ENCODE results near the gene MYO5B. TPM values are rescaled to one million over a fixed set of nuclear protein-coding genes. Genes with fewer than 3 reads are reported as not detected.

MYO5B gene
- total and polyA plus RNA-seq, 9 of the 15 experiments (the other 6 are each of a cell fraction or from before 2014, with no cell fraction given), result 0.07 to 0.42 (median 0.28) TPM

DNA sequence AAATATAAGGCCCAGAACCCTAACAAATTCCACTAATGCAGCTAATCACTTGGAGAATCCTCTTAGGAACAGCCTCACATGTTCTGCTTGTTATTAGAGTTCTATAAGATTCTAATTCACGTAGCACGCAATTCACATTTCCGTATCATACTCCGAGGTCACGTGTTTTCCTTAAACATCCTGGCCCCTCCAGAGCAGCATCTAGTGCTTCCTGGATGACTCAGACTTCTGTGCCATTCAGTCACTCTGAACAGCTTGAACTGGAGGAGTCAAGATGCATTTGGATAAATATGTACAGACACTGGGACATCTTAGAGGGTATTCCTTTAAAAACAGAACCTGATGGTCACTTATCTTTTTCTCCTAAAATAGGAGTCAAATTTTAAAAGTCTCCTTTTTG lies 156.5 kb downstream of the MYO5B start (continued):
- TF ChIP-seq, protein P1, sequence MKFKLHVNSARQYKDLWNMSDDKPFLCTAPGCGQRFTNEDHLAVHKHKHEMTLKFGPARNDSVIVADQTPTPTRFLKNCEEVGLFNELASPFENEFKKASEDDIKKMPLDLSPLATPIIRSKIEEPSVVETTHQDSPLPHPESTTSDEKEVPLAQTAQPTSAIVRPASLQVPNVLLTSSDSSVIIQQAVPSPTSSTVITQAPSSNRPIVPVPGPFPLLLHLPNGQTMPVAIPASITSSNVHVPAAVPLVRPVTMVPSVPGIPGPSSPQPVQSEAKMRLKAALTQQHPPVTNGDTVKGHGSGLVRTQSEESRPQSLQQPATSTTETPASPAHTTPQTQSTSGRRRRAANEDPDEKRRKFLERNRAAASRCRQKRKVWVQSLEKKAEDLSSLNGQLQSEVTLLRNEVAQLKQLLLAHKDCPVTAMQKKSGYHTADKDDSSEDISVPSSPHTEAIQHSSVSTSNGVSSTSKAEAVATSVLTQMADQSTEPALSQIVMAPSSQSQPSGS (CRISPR knock-in tag; IDR thresholded peaks at IDR 0.05), result no peak
- TF ChIP-seq, protein P2, sequence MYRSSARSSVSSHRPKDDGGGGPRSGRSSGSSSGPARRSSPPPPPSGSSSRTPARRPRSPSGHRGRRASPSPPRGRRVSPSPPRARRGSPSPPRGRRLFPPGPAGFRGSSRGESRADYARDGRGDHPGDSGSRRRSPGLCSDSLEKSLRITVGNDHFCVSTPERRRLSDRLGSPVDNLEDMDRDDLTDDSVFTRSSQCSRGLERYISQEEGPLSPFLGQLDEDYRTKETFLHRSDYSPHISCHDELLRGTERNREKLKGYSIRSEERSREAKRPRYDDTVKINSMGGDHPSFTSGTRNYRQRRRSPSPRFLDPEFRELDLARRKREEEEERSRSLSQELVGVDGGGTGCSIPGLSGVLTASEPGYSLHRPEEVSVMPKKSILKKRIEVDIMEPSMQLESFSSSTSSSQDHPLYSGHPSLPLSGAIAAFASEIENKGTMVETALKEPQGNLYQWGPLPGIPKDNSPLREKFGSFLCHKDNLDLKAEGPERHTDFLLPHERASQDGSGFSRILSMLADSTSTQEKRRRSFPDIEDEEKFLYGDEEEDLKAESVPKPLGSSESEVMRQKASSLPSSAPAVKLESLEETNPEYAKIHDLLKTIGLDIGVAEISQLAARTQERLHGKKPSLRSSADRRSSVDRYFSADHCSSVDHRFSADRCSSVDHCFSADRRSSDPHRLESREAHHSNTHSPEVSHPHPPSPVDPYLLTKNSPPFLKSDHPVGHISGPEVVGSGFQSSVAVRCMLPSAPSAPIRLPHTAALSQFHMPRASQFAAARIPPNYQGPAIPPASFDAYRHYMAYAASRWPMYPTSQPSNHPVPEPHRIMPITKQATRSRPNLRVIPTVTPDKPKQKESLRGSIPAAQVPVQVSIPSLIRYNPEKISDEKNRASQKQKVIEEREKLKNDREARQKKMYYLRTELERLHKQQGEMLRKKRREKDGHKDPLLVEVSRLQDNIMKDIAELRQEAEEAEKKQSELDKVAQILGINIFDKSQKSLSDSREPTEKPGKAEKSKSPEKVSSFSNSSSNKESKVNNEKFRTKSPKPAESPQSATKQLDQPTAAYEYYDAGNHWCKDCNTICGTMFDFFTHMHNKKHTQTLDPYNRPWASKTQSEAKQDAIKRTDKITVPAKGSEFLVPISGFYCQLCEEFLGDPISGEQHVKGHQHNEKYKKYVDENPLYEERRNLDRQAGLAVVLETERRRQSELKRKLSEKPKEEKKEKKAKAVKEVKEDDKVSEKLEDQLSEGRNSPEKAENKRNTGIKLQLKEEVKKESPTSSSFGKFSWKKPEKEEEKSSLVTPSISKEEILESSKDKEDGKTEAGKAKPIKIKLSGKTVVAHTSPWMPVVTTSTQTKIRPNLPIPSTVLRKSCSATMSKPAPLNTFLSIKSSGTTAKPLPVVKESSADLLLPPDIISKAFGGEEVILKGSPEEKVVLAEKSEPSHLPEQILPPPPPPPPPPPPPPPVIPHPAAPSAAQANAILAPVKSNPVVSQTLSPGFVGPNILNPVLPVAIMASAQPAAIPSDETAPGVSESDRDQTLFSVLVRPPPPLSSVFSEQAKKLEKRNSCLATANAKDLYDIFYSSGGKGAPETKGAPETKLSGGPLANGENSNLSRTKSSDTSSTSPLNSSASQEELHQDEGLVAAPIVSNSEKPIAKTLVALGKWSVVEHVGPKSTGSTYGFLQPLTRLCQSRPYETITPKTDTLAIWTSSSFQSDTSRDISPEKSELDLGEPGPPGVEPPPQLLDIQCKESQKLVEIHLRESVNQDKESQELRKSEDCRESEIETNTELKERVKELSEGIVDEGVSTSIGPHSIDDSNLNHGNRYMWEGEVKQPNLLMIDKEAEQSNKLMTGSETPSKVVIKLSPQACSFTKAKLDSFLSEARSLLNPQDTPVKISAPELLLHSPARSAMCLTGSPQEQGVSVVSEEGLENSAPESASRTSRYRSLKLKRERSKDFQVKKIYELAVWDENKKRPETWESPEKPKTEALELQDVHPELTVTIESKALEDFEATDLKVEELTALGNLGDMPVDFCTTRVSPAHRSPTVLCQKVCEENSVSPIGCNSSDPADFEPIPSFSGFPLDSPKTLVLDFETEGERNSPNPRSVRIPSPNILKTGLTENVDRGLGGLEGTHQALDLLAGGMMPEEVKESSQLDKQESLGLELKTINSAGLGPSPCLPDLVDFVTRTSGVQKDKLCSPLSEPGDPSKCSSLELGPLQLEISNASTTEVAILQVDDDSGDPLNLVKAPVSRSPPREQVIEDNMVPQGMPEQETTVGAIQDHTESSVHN (IDR thresholded peaks at IDR 0.05; ENCODE audit: borderline replicate concordance in 1 of 2, low read depth in 1 of 2), result no peak
- TF ChIP-seq NFRKB (IDR thresholded peaks at IDR 0.05; ENCODE audit: low read depth) (no peak), ZNF347 (CRISPR knock-in tag; IDR thresholded peaks at IDR 0.05; ENCODE audit: low read depth) (no peak), ZNF551 (CRISPR knock-in tag; IDR thresholded peaks at IDR 0.05) (no peak), BRD4 (IDR thresholded peaks at IDR 0.05) (no peak), ZNF146 (CRISPR knock-in tag; IDR thresholded peaks at IDR 0.05; ENCODE audit: unreplicated experiment) (no peak), OTX1 (CRISPR knock-in tag; IDR thresholded peaks at IDR 0.05) (no peak), ZNF384 (IDR thresholded peaks at IDR 0.05; ENCODE audit: low read depth, low read length) (no peak), GATAD2B (IDR thresholded peaks at IDR 0.05; ENCODE audit: borderline replicate concordance) (no peak)
- TF ChIP-seq, protein P3, sequence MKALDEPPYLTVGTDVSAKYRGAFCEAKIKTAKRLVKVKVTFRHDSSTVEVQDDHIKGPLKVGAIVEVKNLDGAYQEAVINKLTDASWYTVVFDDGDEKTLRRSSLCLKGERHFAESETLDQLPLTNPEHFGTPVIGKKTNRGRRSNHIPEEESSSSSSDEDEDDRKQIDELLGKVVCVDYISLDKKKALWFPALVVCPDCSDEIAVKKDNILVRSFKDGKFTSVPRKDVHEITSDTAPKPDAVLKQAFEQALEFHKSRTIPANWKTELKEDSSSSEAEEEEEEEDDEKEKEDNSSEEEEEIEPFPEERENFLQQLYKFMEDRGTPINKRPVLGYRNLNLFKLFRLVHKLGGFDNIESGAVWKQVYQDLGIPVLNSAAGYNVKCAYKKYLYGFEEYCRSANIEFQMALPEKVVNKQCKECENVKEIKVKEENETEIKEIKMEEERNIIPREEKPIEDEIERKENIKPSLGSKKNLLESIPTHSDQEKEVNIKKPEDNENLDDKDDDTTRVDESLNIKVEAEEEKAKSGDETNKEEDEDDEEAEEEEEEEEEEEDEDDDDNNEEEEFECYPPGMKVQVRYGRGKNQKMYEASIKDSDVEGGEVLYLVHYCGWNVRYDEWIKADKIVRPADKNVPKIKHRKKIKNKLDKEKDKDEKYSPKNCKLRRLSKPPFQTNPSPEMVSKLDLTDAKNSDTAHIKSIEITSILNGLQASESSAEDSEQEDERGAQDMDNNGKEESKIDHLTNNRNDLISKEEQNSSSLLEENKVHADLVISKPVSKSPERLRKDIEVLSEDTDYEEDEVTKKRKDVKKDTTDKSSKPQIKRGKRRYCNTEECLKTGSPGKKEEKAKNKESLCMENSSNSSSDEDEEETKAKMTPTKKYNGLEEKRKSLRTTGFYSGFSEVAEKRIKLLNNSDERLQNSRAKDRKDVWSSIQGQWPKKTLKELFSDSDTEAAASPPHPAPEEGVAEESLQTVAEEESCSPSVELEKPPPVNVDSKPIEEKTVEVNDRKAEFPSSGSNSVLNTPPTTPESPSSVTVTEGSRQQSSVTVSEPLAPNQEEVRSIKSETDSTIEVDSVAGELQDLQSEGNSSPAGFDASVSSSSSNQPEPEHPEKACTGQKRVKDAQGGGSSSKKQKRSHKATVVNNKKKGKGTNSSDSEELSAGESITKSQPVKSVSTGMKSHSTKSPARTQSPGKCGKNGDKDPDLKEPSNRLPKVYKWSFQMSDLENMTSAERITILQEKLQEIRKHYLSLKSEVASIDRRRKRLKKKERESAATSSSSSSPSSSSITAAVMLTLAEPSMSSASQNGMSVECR (CRISPR knock-in tag; IDR thresholded peaks at IDR 0.05), result no peak
- TF ChIP-seq, protein P4, sequence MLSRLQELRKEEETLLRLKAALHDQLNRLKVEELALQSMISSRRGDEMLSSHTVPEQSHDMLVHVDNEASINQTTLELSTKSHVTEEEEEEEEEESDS (CRISPR knock-in tag; IDR thresholded peaks at IDR 0.05), result no peak
- TF ChIP-seq, protein P5, sequence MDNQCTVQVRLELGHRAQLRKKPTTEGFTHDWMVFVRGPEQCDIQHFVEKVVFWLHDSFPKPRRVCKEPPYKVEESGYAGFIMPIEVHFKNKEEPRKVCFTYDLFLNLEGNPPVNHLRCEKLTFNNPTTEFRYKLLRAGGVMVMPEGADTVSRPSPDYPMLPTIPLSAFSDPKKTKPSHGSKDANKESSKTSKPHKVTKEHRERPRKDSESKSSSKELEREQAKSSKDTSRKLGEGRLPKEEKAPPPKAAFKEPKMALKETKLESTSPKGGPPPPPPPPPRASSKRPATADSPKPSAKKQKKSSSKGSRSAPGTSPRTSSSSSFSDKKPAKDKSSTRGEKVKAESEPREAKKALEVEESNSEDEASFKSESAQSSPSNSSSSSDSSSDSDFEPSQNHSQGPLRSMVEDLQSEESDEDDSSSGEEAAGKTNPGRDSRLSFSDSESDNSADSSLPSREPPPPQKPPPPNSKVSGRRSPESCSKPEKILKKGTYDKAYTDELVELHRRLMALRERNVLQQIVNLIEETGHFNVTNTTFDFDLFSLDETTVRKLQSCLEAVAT (IDR thresholded peaks at IDR 0.05), result no peak
